ENCODE data around the gene ZKSCAN3.

DNA sequence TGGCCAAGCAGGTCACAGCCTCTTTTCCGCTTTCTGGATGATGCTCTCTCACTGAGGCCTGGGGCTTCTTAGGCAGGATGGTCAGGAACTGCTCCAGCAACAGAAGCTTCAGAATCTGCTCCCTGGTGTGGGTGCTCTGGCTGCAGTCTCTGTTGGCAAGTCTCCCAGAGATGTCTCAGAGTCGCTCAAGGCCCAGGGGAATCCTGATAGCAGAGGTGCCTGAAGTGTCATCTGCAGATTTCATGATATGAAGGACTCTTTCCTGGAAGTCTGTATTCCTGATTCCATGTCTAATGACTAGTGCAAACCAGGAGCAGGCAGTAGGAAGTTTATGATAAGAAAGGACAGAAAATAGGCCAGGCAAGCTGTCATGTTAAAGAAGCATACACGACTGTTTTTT is 34.1 kb upstream of the ZKSCAN3 start:
- TF ChIP-seq CTCF (IDR thresholded peaks at IDR 0.05) (no peak), CHD2 (IDR thresholded peaks at IDR 0.05; ENCODE audit: low read length, partially characterized antibody) (no peak), BHLHE40 (IDR thresholded peaks at IDR 0.05; ENCODE audit: low read depth, low read length) (no peak), RFX5 (IDR thresholded peaks at IDR 0.05) (no peak)

All from A549 (cell line).